Testis (tissue), 2 donors: Measurements from ENCODE around the gene RAMP2.

Experiments
- CTCF ChIP-seq, 3 experiments: fragments of 450-650 bp in 2 of 3; fragments of 200-600 bp in 1 of 3; sonication (generic) in 1 of 3; IDR thresholded peaks; one replicate each; pipeline ENCODE4 v1.5.1; 2016 to 2019; ENCODE audit warnings: antibody characterized with exemption in 3 of 3, mild to moderate bottlenecking in 2 of 3, moderate library complexity in 1 of 3
- POLR2A ChIP-seq: fragments of 450-650 bp; IDR thresholded peaks from one replicate; pipeline ENCODE4 v1.6.1; 2017; ENCODE audit warnings: antibody characterized with exemption, mild to moderate bottlenecking, moderate library complexity

- no peak for TF ChIP-seq CTCF (IDR thresholded peaks at IDR 0.05)
- no peak for TF ChIP-seq POLR2A
Measured at GRCh38 chr17:42750739-42751344, 10.2 kb upstream of the RAMP2 start.
